HG02678 (cell line): ENCODE data around the gene TUBA4A.

ENCODE experiments used
- ATAC-seq: cut with Tn5 transposase; IDR thresholded peaks from one replicate; pipeline ENCODE4 v1.9.1; 2021; ENCODE audit warnings: mild to moderate bottlenecking, moderate library complexity; ENCODE audit not compliant: unreplicated experiment

The TUBA4A gene

DNA sequence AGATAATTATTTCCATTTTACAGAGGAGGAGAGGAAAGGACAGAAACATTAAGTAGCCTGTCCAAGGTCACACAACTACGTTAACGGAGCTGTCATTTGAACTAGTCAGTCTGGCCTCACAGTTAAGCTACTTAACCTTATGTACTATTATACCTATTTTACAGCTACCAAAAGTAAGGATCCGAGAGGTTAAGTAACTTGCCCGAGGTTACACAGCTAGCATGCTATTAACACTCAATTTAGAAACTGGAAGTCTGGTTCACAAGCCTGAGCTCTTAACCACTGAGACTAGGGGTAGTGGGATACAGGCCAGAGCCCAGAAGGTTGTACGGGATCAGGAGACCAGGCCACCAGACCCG is 8.9 kb downstream of the TUBA4A start:
- ATAC-seq: no peak

DNA sequence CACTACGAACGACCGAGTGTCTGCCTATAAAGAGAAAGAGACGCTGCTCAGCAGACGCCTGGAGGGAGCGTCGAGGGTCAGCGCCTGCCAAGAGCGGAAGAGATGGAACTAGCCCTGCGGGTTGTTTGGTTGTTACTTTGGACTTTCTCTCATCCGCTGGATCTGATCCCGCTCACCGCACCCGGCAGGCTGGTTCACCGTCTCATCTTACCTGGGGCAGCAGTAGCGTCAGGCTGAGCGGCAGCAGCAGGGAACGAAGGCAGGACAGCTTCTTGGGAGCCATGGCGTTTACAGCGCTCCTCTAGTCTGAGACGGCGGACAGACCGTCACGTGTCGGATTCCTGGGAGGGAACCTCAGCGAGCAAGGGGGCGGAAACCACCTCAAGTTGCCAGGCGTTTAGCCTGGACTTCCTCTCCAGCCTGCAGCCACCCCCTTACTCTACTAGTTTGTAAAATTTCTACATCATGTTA is 10.4 kb downstream of the TUBA4A start:
- no peak for ATAC-seq

DNA sequence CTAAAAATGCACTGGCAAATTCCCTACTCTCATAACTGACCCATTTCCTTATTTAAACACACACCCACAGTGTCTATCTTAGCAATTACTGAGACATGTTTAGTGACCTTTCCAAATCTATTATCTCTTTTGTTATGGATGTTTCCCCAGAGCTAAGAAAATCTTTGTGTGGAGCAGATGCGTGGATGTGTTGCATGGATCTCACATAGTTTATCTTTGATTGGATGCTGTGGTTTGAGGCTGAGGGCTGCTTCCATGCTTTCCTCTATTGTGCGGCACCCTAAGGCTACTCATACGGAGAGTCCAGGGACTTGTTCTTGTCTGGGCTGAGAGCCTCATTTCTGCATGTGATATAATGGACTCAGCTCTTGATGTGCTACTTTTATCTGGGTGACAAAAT is 19.4 kb downstream of the TUBA4A start:
- no peak for ATAC-seq

DNA sequence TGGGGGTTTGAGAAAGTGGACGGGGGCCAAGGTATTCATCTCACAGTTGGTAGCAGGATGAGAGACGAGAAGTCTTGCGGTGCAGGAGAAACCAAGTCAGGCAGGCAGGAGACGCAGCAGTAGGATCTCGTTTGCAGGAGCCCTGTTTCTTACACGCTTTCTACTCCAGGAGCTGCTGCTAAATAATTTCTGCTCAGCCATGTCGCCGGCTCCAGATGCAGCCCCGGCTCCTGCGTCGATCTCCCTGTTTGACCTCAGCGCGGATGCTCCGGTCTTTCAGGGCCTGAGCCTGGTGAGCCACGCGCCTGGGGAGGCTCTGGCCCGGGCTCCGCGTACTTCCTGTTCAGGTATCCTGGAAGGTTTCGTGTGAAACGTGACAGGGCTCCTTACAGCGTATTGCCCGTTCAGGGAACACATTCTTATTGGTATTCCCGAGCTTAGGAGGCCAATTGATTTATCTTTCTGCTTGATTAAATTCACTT is 23.6 kb downstream of the TUBA4A start:
- no peak for ATAC-seq

DNA sequence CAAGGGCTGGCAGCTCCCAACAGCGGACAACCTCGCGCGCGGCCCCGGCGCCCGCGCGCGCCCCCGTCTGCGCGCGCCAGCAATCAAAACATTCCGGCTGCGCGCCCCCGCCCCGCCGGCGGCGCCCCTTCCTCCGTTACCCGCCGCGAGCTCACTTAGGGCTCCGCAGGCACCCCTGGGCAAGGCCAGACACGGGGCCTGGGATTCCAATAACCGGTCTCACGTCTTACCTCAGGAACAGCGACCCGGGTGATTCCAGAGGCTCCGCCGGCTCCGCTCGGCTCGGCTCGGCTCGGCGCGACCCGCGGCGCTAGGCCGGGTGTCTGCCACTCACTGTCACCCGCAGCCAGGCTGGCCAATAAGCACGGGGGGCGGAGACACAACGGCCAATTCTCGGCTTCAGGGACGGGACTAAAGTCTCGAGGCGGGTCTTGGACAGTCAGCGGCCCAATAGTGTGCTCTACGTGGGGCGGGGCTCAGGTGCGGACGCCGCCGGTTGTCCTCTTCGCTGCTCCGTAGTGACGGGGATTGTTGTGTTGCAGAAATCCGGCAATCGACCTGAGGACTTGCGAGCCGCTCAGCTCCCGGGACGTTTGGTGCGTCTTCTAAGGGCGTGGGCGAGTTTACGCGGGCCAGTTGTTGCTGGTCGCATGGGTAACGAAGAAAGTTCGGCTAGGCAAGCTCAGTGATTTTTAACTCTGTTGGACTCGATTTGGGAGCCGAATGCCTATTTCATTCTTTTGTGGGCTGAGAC is 24.2 kb downstream of the TUBA4A start, which contains the start of the genes ANKZF1 and ATG9A:
TSS of gene ANKZF1 (plus strand) at position 502 of the 754 bp plus-strand sequence. CDS start 452 bp downstream, outside the sequence.
TSS of gene ATG9A (minus strand) at position 332 of the 754 bp plus-strand sequence. CDS start 1,612 bp downstream, outside the sequence.
- peak; percentile 98 for ATAC-seq

DNA sequence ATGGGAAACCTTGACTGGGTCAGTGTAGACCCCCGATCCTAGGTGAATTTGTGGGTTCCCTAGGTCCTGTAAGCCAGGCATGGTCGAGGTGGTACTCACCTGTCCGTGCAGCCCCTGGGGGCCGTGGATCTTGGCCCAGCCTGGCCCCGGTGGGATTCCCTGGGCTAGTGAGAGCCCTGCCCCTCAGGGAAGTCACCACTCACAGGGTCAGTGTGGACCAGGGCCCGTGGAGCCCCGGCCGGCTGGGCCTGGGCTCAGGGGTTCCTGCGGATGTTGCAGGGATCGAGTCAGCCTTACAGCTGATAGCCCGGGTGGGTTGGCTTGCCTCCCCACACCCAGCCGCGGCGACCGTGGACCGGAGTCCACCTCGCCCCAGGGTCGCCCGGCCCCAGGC is 24.8 kb downstream of the TUBA4A start:
- ATAC-seq: no peak

DNA sequence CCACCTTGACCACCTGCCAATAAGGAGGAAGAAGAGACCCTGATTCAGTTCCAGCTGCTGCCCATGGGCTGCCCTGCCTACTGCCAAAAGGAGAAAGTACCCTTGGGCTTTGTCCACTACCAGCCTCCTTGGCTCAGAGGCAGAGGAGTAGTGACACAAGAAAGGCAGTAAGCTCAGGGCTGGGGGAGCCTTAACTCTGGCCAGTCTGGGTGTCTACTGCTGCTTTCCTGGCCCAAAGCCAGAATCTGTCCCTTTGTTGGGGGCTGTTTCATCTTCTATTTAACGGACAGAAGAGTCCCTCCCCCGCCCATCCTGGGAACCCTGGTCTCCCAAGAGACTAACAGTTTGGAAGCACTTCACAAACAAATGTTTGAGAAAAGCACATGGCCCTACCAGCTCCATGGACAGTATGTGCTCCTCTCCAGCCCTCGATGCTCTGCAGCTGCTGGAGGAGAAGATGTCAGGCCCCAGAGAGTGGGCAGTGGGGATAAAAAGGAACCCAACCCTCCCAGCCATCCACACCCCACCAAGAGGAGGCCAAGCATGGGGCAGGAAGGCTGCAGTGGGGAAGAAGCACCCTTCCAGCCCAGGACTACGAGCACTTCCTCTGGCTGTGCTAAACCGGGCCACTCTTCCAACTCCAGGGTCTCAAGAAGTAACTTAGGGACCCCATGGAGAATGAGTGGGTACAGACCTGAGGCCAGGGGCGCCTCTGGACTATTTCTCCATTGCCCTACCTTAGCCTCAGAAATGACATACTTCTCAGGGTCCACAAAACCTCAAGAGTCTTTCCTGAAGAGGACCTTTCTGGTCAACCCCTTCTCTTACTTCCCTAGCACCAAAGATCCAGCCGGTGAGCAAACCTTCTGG is 25.4 kb downstream of the TUBA4A start:
- no peak for ATAC-seq

DNA sequence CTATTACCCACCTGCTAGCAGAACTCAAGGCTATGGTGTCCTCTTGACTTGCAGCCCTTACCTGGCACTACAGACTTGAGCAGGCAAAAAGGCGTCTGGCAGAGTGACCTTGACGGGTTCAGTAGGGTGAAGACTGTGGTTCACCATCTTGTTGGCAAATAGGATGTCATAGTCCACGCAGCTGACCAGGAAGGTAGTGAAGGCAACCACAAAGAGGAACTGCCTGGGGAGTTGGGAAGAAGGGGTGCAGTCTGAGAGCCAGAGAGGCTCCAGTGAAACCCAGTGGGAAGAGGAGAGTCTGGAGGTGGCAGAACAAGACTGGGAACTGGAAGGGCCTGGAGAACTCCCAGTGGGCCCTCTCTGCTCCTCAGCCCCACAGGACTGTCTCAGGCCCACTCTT is 28.4 kb downstream of the TUBA4A start:
- ATAC-seq: no peak

DNA sequence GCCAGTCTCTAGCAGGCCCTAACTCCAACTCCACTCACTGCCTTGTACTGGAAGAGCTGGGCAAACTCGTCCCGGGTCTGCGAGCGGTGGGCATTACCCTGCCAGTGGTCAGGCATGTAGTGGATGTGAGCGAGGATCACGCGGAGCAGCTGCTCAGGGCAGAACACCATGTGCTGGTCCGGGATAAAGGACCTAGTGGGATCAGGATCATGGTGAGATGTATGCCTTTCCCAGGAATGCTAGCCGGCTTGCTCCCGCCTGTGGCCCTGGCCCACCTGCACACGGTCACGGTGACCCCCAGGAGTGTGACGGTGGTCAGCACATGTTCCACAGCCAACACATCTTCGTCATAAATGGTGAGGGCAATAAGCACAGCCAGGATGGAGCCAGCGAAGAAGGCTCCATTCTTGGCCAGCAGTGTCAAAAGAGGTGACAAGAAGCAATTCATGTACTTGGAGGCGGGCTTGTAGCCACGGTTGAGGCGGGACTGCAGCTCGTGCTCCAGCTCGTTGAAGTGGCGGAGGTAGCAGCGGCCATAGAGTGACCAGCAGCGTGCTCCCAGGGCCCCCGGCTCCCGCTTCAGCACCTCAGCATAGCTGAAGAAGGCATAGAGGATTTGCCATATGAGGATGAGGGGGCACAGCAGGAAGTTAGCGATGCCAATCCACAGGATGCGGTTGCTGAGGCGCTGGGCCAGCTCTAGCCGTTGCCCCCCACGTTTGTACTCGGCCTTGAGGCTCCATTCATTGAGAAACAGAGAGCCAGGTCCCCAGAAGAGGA is 29.7 kb downstream of the TUBA4A start:
- no peak for ATAC-seq

DNA sequence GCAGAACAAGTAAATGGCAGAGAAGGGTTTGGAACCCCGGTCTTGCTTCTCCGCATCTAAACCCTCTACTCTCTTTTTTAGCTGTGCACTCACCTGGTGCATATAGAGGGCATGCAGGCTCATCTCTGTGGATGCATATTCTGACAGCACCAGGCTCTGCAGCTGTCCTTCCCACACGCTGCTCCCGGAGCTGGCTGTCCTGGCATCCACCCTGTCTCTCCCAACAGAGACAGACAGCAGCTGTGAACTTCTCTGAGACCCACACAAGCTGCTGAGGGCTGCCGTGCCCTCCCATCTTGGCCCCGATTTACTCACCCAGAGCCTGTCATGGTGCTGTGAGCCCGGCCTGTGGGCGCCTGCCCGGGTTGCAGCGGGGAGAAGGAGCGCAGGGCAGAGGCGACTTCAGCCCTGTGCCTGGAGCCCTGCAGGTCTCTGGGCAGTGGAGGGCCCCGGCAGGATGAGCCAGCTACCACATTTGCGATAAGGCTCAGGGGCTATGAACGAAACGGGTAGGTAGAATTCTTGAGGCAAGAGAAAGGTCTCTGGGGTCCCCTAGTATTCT is 31.7 kb downstream of the TUBA4A start:
- no peak for ATAC-seq

DNA sequence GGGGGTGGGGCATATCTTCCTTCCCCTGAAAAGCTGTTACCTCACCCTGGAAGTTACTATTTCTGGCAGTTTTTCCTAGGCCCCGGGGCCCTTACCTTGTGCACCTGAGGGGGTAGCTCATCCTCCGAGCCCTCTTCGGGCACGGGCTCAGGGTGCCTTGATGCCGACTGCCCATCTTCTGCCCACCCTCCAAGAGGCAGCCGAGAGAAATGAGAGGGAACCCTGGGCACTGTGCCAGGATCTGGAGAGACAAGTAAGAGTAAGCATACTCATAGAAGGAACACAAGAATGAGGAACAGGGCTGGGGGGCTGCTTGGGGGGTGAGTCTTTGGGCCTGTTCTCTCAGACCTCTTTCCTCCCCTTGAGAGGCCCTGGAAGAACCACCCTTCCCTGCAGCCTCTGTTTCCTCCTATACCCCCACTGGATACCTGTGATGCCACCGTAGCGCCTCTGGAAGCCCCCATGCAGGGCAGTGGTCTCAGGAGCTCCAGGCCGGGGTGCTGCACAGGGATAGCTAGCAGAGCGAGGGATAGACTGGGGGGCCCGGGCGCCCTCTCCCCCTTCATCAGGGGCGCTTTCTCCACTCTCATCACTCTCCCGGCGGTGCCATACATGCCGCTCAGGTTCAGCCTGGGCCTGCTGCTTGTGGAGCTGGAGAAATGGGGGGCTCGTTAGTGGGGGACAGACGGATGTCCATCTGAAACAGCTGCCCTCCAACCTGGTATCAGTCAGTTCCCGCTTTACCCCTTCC is 32.9 kb downstream of the TUBA4A start:
- no peak for ATAC-seq

DNA sequence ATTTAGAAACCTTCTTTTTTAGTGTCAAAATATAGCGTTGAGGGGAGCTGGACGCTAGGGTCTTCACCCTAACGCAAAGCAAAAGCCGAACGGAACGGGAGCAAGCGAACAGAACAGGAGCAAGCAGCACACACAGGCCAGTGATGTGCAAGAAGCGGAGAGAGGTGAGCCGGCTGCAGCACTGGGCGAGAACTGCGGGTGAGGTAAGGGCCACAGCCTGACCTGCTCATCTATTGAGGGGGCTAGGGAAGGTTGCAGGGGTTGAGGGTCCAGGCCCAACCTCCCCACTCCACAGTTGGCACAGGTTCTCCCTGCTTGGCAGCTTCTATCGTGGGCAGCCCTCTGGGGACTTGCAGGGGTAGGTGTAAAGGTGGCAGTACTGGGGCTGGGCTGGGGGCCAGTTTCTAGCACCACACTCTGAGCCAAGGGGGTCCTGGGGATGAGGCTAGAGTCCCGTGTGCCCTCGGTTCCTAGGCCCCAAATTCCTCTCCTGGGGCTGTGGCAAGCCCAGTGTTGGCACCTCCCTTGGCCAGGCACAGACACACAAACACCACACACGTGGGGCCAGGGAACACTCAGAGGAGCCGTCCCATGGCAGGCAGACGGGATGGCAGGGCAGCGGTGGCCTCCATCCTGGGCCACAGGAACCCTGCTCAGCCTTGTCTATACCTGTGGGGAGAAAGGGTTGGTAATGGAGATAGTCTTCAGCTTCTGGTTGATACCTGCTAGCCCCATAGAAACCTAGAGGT is 33.8 kb downstream of the TUBA4A start:
- no peak for ATAC-seq

DNA sequence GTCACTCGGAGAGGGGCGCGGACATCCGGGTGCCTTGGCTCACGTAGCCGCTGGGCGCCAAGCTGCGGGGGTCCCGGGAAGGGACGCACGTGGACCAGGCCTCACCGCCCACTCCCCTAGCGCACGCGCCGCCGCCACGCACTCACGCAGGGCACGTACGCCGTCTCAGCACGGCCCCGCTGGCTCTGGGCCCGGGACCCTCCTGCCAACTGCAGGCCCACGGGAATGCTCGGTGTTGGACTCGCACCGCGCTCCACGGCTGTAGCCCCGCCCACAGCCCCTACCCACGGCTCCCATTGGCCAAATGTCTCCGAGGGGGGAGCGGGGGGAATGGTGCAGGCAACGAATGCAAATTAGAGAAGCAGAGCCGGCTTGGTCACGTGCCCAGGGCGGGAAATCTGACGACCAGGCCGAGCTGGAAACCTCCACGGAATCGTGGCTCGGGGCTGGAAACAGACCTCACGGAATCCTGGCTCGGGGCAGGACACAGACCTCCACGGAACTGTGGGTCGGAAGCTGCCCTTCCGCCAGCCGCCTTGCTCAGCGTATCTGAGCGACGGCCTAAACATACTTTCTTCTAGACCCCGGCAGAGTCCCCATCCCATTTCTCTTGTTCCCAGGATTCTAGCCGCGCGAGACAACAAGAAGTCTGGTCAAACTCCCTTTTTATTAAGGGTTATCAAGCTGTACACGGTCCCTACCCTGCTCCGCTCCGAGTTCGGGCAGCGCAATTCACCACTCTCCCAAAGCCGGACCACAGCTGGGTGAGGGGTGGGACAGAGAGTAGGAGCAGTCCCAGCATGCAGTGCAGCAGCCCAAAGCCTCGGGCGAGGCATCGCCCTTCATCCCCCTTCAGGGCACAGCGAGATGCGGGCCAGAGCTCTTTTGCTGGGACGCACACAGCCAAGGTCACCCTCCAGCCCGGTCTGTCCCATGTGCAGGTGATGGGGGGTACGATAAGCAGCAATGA is 34.7 kb downstream of the TUBA4A start, which contains the start of gene ABCB6:
TSS of gene ABCB6 (minus strand) at position 227 of the 970 bp plus-strand sequence. CDS start 285 bp downstream, outside the sequence.
- ATAC-seq: peak; percentile 80

DNA sequence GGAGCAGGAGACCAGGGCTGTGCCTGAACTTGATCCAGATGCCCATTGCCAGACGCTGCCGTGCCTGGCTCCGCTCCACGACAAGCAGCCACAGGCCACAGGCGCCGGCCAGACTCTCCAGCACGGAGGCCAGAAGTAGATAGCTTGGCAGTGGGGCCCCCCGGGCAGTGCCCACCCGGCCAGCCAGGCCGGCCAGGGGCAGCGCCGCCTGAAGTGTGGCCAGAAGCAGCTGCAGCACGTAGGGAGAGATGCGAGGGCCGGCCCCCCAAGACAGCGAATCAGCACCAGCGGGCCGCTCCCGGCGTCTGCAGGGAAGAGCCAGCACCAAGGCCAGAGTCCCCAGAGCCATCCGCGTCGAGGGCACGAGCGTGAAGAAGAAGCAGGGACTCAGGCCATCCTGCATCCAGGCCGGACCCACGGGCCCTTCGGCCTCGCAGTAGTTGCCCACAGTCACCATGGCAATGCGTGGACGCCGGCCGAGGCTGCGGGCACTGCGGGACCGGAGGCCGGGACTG is 35.4 kb downstream of the TUBA4A start:
- ATAC-seq: peak; percentile 21

DNA sequence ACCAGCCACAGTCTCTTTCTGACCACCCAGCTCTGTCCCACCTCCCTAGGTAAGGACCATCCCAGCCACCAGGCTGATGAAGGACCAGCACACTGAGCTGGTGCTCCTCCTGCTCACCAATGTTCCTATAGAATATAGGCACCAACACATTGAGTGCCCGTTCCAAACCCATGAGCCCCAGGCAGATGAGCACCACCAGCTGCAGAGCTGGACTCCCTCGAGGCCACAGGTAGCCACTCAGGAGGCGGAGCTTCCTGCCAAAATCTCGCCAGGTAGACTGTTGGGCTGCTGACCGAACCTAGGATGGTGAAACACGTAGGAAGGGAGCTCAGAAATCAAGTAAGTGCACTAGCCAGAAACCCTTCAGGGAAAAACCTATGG is 37.2 kb downstream of the TUBA4A start:
- no peak for ATAC-seq

DNA sequence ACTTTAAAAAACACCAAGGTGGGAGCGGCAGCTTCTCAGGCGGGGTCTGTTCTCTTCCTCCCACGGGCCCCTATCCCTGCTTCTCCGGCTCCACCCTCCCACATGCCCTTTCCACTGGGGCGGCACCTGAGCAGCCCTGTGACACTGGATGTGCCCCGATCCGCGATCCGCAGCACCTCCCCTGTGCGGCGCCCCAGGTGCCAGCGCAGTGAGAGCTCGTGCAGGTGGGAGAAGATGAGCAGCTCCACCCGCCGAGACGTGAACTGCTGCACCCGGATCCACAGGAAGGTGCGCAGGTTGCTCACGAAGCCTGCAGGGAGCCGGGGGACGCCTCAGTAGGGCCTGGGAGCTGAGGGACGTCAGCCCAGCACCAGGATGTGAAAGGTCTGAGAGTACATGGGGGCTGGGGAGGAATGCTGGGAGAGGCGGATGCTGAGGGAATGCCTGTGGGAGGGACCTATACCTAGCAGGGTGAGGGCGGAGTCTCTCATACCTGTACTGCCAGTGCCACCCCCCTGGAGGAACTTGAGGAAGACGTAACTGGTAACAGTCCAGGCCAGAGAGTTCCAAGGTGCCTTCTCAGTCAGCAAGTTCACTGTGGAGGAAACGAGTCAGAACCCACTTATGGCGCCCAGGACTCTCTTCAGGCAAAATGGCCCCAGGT is 37.7 kb downstream of the TUBA4A start:
- ATAC-seq: no peak

DNA sequence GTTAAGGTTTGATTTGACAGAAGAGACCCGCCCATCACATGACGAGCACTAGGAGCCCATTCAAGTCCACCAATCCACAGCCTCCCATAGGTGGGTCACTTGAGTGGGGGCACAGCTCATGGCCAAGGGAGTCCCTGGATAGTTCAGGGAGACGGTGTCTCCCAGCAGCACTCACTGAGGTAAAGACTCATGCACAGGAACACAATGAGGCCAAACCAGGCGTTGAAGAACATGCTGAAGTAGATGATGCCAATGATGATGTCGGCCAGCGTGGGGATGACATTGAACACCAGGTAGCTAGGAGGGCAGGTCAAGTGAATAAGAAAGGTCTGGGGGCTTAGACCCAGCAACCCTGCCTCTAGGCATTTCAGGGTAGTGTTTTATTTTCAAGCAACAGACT is 38.9 kb downstream of the TUBA4A start:
- no peak for ATAC-seq
